ENCODE data around the gene AGTPBP1. TPM values are rescaled to one million over a fixed set of nuclear protein-coding genes. Genes with fewer than 3 reads are reported as not detected.

The AGTPBP1 gene
- total RNA-seq, 4 donors from 2014 or later, result 3.7 to 18.1 (median 11.4) TPM

DNA sequence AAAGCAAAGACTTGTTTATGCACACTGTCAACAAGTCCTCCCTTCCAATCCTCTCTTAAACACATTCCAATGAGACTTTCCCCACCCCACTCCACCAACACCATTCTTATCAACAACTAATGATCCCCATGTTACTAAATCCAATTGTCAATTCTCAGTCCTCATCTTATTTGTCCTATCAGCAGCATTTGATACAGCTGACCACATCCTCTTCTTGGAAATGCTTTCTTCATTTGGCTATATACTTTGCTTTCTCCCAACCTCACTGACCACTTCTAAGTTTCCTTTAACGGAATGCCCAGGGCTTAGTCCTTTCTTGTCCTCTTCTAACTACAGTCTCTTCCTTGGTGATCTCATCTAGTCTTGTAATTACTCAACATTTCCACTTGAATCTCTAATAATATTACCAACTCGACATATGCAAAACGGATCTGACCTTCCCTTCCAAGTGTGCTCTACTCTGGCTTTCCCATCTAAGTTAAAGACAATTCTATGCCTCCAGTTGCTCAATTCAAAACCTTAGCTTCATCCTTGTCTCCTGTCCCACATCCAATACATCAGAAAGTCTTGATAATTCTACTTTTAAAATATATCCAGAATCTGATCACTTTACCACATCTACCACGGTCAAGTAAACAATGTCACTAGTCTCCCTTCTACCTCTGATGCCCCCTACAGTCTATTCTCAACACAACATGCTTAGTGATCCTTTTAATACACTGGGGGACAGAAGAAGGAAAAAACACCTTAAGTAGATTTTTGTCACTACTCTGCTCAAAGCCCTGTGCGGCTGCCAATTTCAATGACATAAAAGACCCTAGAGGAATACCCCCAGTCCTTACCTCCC lies 25.5 kb downstream of the AGTPBP1 start:
- no peaks in the 10 kb centered on the region for H3K9me3 ChIP-seq
- no peaks in the 10 kb centered on the region for H3K27me3 ChIP-seq
- H3K27ac ChIP-seq, result no peak overlapping the region
- no peak overlapping the region for H3K4me3 ChIP-seq
- no peak for TF ChIP-seq CTCF (IDR thresholded peaks at IDR 0.05)
- TF ChIP-seq POLR2A (IDR thresholded peaks at IDR 0.05), result no peak
- WGBS, 2 donors, result 62 to 79% methylated on average over 5 of the region's 5 CpGs
- no peaks in the 10 kb centered on the region for H3K36me3 ChIP-seq
- no peaks in the 10 kb centered on the region for H3K4me1 ChIP-seq
- intact Hi-C loops (cut with DNase I), result no loop called here
- no peak for DNase-seq

DNA sequence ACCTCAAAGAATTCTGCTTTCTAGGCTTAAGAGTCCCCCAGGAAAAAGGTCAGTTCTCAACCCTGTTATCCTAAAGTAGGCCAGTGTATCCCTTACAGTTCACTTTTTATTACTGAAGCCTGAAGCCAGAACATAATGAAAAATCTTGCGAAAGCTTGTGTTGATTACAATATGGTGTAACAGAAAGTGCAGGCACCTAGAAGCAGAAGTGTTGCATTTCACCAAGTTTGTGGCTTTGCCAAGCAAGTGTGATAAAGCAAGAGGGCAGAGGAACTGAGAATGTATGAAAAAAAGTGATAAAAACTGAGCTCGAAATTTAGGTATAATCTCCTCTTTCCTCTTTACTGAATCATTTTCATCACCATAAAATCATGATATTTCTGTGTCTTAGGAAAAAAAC lies 26.2 kb downstream of the AGTPBP1 start:
- no peak for DNase-seq
- Histone ChIP-seq H3K4me1 (no peaks in the 10 kb centered on the region), H3K4me3 (no peak overlapping the region), H3K27me3 (no peaks in the 10 kb centered on the region), H3K27ac (no peak overlapping the region), H3K36me3 (no peaks in the 10 kb centered on the region), H3K9me3 (no peaks in the 10 kb centered on the region)
- intact Hi-C loops (cut with DNase I), result no loop called here
- TF ChIP-seq CTCF (IDR thresholded peaks at IDR 0.05), result no peak
- no peak for TF ChIP-seq POLR2A (IDR thresholded peaks at IDR 0.05)
- WGBS, 2 donors, result 59 to 77% methylated on average over 2 of the region's 2 CpGs

DNA sequence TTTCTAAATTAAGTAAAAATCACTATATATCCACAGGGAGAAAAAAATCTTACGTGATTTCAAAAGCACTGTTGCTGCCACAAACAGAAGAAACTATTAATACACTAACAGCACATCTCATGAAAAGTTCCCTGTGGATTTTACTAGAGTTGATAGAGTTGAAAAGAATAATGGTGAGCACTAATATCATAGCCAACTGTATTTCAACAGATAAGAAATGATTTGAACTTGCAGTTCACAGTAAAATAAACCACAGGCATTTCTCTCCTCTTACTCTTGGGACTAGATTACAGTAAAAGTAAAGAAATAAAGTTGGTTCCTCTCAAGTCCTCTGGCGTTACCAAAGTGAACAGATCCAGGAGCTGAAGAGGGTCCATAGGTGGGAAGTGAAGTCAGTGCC lies 27.9 kb downstream of the AGTPBP1 start:
- Histone ChIP-seq H3K36me3 (peaks cover 0 to 9% (median 0%) of the 10 kb centered on the region in 3 donors), H3K27ac (no peak overlapping the region), H3K4me1 (no peaks in the 10 kb centered on the region), H3K4me3 (no peak overlapping the region), H3K27me3 (no peaks in the 10 kb centered on the region), H3K9me3 (no peaks in the 10 kb centered on the region)
- DNase-seq, result no peak
- TF ChIP-seq POLR2A (IDR thresholded peaks at IDR 0.05) (no peak), CTCF (IDR thresholded peaks at IDR 0.05) (no peak)
- intact Hi-C loops (cut with DNase I), result no loop called here
- WGBS, 2 donors, result 78 to 91% methylated on average over 2 of the region's 2 CpGs

- Histone ChIP-seq H3K27me3 (no peaks in the 10 kb centered on the region), H3K36me3 (peaks cover 0 to 12% (median 0%) of the 10 kb centered on the region in 3 donors), H3K9me3 (no peaks in the 10 kb centered on the region), H3K4me1 (no peaks in the 10 kb centered on the region), H3K27ac (no peak overlapping the region), H3K4me3 (no peak overlapping the region)
- no peak for TF ChIP-seq POLR2A (IDR thresholded peaks at IDR 0.05)
- TF ChIP-seq CTCF (IDR thresholded peaks at IDR 0.05), result no peak
- WGBS, 2 donors, result 87 to 93% methylated on average over 2 of the region's 2 CpGs
- DNase-seq, result no peak
- intact Hi-C loops (cut with DNase I), result no loop called here
Observed at GRCh38 chr9:85704744-85705143, 37.0 kb downstream of the AGTPBP1 start.

- no peak for TF ChIP-seq CTCF (IDR thresholded peaks at IDR 0.05)
- no peak for TF ChIP-seq POLR2A (IDR thresholded peaks at IDR 0.05)
- Histone ChIP-seq H3K4me3 (no peak overlapping the region), H3K9me3 (no peaks in the 10 kb centered on the region), H3K27me3 (no peaks in the 10 kb centered on the region), H3K36me3 (peaks cover 0 to under 1% (median 0%) of the 10 kb centered on the region in 3 donors), H3K4me1 (no peaks in the 10 kb centered on the region), H3K27ac (no peak overlapping the region)
- DNase-seq, result no peak
- intact Hi-C loops (cut with DNase I), result no loop called here
- 72 to 95% methylated on average over 1 of the region's 1 CpG for WGBS, 2 donors
Observed at GRCh38 chr9:85703398-85703797, 38.4 kb downstream of the AGTPBP1 start.
